ENCODE results near the gene PGRMC1.
"Not testable (repeated sequence)": the region's sequence is repeated elsewhere in the genome, so short reads cannot be mapped to it uniquely, and the experiment has no call there.

Gene PGRMC1

DNA sequence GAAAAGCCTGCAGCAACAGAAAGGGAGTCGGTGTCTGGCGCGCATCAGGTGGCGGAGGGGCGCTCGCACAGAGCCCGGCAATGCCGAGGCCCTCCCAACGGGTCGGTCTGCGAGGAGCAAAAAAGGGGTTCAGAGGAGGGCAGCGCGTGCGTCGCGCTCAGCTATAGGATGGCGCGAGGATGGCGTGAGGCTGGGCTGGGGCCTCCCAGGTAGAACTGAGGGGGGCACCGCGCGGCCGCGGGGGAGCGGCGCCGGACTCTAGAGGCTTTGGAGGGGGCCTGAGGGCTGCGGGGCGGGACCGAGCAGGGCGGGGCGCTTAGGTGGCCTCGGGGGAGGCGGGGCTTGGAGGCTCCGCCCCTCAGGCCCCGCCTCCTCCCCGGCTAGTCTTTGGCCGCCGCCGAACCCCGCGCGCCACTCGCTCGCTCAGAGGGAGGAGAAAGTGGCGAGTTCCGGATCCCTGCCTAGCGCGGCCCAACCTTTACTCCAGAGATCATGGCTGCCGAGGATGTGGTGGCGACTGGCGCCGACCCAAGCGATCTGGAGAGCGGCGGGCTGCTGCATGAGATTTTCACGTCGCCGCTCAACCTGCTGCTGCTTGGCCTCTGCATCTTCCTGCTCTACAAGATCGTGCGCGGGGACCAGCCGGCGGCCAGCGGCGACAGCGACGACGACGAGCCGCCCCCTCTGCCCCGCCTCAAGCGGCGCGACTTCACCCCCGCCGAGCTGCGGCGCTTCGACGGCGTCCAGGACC, at the start of gene PGRMC1:
PGRMC1 (plus strand) TSS at position 414 of the 751 bp plus-strand sequence; CDS start at position 493, 79 bp downstream.
- peak; percentile 73 for DNase-seq

DNA sequence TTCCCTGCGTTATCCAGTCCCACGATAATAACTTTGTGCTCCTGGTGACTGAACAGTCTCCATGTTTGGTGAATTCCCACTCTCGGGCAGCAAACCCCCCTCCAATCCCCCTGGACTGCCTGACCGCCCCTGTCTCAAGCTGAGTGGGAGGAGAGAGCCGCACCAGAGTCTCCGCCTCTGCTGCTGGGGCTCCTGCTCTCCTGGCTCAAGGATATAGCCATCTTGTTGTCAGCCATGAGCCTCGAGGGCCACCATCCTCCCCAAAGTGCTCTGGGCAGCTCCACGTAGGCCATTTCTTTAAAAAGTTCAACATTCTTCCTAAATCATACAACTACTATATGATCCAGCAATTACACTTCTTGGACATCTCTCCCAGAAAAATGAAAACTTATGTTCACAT, 49.3 kb upstream of the PGRMC1 start:
- DNase-seq, result no peak

DNA sequence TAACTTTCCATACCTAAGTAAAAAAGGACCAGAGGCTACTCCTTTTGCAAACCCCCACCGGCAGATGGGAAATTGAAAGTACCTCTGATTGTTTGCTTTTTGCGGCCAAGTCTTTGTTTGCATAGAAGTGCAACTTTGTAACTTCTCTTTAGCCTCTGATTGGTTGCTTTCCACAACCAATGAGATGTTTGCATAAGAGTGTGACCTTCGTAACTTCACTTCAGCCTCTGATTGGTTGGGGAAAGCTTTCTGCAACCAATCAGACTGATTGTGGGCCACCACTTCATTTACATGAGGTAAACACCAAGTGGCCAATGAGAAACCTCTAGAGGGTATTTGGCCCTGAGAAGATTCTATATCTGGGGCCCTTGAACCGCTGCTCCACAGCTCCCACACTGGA, 48.8 kb upstream of the PGRMC1 start:
- DNase-seq, result no peak

DNA sequence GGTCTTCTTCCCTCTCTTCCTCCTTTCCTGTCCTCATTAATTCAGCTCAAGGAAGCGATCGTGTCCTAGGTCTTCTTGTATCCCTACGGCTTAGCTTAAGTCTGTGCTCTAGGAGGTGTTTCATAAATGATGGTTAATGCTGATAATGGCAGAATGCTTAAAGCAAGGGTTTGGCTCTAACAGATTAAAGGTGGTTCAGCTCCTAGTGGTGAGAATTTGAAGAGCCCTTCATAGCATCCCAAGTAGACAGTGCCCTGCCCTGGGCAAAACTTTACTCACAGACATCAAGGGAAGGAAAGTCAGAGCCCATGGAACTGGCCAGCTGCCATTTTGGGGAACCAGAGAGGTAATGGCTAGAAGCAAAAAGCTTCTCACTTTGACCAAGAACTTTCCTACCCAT, 47.0 kb upstream of the PGRMC1 start:
- DNase-seq, result no peak

DNA sequence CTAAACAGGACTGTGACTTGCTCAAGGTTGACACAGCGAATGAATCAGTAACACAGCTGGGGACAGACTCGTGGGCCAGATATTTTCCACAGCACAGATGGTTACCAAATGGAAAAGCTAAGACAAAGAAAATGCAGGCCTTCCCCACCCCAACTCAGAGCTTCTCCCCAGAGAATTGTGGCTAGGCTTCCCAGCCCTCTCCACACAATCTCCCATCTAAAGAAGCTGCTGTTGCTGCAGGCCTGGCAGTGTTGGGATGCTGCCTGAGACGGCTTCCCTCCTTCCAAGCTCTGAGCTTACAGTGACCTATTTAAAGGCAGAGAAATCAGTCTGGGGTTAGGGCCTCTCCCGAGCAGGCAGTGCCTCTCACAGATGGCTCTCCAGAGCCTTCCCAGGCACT, 46.5 kb upstream of the PGRMC1 start:
- DNase-seq, result no peak

DNA sequence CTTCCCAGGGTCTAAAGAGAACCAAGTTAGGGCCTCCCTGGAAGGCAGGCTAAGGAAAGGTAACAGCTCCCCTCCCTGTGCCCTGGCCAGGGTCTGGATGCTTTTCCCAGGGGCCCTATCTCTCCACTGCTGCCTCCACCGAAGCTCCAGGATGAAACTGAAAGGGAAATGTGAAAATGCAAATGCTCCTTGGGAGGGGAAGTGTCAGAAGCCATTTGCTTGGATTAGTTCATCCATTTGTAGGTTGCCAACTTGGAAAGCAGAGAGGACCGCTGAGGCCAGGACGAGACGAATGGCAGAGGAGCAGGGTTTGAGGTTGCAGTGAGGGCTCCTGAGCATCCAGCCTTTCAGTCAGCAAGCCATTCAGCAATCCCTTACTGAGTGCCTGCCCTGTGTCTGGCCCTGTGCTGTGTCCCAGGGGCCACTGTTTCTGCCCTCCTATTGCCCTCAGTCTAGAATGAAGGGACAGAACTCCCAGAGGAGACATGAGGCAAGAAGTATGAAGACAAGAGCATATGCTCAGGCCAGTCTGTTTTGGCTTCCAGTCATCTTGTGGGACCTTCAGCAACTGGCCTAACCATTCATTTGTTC, 45.9 kb upstream of the PGRMC1 start:
- DNase-seq, result no peak

DNA sequence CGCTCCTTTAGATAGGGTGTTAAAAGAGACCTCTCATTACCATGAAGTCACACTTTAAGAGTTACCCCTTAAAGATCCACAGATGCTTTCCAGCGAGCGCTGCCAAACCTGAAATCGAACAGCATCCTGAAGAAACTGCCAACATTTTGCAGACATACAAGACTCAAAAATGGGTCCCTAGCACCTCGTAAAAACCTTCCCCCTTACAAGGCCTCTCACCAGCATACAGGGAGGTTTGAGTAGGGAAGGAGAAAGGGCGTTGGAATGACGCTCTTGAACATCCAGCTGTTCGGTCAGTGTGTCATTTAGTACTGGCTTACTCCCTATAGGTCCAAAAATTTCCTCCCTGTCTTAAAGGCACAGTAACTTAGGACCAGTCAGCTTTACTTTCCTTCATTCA, 45.3 kb upstream of the PGRMC1 start:
- DNase-seq, result no peak

DNA sequence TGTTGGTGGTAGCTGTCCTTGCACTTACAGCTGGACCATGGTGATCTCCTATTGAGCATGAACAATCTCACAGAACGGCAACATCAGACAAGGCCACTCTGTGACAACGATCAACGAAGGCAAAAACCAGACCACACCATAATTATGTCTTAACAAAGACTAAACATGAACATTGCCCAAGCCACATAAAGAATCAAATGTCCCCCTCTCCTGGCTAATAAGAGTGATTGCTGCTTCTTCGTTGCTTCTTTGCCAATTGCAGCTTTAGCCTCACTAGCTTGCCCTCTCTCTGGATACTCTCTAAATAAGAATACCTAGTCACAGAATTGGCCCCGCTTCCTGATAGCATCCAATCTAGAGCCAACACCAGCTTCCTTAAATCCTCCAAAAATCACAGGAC, 41.5 kb upstream of the PGRMC1 start:
- no peak for DNase-seq

DNA sequence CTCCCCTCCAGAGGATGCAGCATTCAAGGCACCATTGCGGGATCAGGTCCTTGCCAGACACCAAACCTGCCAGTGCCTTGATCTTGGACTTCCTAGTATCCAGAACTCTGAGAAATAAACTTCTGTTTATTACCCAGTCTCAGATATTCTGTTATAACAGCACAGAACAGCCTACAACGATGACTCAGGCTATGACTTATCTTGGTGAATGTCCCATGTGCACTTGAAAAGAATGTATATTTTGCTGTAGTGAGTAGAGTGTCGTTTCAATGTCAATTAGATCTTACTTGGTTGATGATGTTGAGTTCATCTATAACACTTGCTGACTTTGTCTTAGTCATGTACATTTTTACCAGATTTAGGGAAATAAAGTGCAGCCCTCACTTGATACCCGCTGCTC, 34.5 kb upstream of the PGRMC1 start:
- DNase-seq, result no peak

DNA sequence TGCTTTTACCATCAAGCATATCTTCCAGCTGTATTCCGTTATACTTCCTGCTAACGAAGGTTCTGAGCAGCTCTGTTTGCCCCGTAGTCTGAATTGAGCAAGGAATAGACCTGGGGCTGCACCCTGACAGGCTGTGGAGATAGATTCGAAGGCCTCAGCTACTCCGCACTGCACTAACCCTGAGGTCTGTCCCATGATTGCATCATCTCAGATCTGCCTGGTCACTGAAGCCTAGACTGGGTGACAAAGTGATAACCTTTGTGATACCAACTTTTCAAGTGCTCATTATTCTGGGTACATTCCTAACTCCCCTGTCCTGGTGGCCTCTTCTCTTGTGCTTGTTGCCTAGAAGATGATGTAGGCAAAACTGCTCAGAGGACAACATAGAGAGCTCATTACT, 29.9 kb upstream of the PGRMC1 start:
- no peak for DNase-seq

DNA sequence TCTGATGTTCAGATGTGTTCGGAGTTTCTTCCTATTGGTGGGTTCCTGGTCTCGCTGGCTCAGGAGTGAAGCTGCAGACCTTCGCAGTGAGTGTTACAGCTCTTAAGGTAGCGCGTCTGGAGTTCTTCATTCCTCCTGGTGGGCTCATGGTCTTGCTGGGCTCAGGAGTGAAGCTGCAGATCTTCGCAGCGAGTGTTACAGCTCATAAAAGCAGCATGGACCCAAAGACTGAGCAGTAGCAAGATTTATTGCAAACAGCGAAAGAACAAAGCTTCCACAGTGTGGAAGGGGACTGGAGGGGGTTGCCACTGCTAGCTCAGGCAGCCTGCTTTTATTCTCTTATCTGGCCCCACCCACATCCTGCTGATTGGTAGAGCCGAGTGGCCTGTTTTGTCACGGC, 28.6 kb upstream of the PGRMC1 start:
- DNase-seq, result not testable (repeated sequence)

DNA sequence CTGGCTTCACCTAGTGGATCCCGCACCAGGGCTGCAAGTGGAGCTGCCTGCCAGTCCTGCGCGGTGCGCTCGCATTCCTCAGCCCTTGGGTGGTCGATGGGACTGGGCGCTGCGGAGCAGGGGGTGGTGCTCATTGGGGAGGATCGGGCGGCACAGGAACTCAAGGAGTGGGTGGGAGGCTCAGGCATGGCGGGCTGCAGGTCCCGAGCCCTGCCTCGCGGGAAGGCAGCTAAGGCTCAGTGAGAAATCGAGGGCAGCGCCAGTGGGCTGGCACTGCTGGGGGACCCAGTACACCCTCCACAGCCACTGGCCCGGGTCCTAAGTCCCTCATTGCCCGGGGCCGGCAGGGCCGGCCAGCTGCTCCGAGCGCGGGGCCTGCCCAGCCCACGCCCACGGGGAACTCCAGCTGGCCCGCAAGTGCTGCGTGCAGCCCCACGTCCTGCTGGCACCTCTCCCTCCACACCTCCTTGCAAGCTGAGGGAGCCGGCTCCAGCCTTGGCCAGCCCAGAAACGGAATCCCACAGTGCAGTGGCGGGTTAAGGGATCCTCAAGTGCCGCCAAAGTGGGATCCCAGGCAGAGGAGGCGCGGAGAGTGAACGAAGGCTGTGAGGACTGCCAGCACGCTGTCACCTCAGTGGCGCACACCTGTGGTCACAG, 27.6 kb upstream of the PGRMC1 start:
- no peak for DNase-seq

DNA sequence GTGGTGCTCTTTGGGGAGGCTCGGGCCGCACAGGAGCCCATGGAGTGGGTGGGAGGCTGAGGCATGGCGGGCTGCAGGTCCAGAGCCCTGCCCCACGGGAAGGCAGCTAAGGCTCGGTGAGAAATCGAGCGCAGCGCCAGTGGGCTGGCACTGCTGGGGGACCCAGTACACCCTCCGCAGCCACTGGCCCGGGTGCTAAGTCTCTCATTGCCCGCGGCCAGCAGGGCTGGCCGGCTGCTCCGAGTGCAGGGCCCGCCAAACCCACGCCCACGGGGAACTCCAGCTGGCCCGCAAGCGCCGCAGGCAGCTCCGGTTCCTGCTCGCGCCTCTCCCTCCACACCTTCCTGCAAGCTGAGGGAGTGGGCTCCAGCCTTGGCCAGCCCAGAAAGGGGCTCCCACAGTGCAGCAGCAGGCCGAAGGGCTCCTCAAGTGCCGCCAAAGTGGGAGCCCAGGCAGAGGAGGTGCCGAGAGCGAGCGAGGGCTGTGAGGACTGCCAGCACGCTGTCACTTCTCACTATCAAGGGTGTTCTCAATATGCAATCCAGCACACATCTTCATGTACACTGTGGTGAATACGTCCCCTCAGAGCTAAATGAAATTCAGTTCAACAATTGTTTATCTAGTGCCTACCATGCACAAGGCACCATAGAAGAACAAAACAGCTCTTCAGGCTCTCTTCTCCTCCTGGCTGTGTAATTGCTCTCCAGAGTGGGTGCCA, 25.0 kb upstream of the PGRMC1 start:
- DNase-seq, result not testable (repeated sequence)

DNA sequence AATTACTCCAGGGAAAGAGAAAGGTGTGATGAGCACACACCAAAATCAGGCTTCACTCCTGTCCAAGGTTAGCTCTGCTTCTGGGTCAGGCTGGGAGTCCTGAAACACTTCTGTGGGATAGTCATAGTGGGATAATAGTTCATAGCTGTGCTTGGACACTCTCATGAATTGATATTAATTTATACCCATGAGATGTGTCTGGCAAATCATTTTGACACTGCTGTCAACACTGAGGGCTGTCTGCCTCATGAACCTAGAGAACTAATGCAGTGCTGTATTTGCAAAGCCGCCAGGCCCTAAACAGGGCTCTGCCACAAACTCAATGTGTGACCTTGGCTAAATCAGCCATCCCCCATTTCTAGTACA, 24.5 kb upstream of the PGRMC1 start:
- DNase-seq, result no peak

DNA sequence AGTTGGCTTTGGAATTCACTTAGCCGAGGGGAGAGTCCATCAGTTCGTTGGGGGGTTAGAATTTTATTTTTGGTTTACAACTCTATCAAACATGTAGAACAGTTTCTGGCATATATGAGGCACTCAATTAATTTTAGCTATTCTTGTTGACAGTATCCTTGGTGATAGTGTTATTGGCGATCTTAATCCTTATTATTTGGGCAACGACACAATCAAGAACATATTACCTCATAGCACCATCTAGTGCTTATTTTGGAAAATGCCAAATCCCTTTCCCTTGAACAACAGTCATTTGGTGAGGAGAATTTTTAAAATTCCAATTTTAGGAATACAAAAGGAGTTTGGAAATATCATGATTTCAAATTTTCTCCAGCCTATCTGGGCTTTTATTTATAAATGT, 17.9 kb upstream of the PGRMC1 start:
- no peak for DNase-seq

DNA sequence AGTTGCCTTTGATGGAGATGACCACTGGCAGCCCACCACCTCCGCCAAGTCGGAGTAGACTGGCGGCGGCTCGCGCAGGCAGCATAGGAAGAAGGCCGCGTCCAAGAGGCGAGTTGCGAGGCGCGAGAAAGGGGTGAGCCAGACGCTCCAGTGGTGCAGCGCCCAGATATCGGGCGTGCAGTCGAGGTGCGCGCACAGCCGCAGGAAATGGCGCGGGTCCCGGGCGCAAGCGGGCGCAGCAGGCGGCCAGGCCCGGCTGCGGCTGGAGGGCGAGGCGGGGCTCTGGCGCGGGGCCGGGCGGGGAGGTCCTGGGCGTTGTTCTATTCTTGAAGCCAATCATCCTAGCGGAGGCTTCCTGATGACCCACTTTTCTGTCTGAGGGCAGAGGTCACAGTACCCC, 13.2 kb upstream of the PGRMC1 start:
- no peak for DNase-seq

DNA sequence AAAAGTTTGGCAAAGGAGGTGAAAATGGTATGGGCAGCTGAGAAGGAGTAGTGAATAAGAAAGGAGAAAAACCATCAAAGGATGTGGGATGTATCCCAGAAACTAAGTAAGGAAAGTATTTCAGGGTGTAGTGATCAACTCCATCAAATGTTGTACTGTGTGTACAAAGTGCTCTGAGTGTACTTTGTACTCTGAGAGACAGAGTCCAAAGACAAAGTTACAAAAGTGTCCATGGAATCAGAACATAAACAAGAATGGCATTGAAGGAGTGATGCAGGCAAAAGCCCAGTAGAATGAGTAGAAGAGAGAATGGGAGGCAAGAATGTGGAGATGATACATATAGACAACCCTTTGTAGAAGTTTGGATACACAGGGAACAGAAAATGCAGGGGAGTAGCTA, 12.3 kb upstream of the PGRMC1 start:
- DNase-seq, result no peak

DNA sequence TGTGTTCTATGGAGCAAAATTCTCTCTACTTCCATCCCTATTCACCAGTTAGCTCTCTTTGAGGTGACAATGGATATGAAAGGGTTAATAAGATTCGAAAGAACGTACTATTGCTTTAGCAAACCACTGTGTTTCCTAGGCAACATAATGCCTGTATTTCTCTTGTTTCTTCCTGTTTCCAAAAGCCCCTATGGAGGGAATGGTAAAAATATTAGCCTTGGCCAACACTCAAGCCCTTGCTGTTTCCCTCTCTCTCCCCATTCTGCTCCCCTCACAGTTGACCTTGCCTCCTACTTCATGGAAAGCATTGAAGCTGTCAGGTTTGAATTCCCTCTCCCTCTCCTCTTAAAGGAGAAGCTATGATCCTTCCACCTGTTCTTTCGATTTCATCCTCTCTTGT, 9.6 kb upstream of the PGRMC1 start:
- no peak for DNase-seq

DNA sequence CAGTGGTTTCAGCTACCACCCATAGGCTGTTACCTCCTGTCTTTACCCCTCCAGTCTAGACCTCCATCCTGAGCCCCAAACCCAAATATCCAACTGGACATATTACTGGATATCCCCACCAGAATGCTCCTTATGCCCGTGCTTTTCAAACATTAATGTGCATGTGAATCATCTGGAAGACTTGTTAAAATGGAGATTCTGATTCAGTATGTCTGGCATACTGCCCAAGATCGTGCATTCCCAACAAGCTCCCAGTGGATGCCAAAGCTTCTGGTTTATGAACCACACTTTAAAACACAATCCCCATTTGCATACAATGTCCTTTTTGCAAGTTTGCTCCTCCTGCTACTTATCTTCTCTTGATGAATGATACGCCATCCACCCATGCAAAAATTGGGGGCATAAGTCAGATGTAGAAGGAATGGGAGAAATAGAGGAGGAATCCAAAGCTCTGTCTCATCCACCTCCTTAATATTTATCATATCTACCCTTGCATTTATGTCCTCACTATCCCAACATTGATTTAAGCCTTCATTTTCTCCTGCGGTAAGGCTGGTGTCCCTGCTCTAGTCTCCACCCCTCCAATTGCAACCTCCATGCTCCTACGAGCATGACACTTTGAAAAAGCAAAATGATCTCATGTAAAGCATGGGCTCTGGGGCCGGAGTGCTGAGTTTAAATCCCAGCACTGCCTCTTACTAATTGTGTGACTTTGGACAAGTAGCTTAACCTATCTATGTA, 7.4 kb upstream of the PGRMC1 start:
- DNase-seq, result no peak

DNA sequence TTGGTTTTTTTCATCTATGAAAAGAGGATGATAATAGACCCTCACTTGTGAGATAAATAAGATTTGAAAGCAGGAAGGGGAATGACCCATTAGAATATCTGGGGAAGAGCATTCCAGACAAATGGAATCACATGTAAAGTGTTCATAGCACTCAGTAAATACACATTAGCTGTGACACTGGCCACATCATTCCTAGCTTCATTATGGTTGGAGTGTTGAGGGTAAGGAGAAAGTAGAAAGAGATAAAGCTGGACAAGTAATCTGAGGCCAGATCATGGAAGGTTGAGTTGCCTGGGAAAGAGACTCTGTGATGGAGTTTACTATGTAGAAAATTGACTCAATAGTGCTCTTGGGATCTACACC, 6.9 kb upstream of the PGRMC1 start:
- DNase-seq, result no peak

DNA sequence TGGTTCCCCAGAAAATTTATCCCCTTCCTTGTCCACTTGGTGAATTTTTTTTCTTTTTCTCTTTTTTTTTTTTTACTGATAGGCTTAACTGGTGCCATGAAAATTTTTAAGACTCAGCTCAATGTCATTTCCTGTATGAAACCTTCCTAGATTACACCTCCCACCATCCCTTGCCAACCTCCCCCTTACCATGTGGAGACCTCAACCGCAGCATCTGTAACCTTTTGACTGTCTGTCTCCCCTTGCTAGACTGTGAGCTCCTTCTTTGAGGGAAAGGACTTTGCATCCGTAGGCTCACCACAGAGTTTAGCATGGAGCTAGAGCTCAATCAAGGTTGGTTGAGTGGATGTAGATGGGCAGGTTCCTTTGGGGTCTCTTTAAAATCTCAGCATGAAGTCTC, 5.2 kb upstream of the PGRMC1 start:
- no peak for DNase-seq

DNA sequence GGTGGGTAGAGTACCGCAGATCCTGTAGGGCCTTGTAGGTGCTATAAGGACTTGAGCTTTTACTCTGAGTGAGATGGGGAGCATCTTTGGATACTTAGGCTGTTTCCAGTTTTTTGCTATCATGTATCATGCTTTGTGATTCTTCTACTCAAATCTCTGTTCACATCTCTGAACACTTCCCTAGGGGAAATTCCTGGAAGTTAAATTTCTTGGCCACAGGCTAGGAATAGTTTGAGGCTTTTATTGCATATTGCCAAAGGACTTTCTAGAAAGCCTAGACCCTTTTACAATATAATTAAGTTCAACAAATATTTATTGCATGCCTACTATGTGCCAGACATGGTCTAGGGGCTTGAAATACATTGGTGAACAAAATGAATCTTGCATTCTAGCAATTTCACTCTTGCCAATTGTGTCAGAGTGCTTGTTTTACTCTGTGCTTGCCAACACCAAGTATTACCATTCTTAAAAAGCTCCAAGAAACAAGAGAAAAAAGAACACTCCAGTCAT, 4.1 kb upstream of the PGRMC1 start:
- no peak for DNase-seq

DNA sequence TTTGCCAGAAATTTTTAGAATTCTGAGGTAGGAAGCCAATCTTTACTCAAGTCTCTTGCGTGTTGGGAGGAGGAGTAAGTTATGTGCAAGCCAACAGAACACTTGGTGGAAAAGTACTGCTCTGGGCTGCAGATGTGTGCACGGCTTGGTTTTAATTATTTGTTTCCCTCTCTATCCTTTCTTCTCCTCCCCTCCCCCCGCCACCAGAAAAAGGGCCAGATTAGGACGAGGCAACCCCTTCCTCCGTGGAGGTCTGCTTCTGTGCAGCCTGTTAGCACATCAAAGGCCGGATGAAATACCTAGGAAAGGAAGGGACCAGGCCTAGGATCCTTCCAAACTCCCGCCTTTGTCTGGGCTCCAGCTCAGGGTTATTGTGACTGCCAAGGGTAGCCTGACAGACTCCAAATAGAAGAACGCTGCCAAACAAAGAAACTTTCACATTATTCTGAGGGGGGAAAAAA, 1.0 kb upstream of the PGRMC1 start:
- no peak for DNase-seq

All from GDM1 (cell line).